Stomach (tissue), 9 donors: ENCODE measurements around the gene PTGES3L. TPM values are rescaled to one million over a fixed set of nuclear protein-coding genes. Genes with fewer than 3 reads are reported as not detected.

Experiments
- DNase-seq, 2 donors: peaks; one replicate each; pipeline versions ENCODE4 v3.0.0 to v3.0.0-alpha.2; 2013 to 2019
- H3K27ac ChIP-seq, 5 donors: fragments of 200-600 bp in 4 of 5; sonication (generic) in 4 of 5; one replicate each; pipeline ENCODE4 v1.5.1; 2013 to 2019; ENCODE audit warnings: mild to moderate bottlenecking in 1 of 5, moderate library complexity in 1 of 5
- H3K27me3 ChIP-seq, 3 donors: fragments of 200-600 bp; sonication (generic); one replicate each; pipeline ENCODE4 v1.5.1; 2017 to 2019; ENCODE audit warnings: mixed run types in 1 of 3
- H3K36me3 ChIP-seq, 4 donors: fragments of 200-600 bp; sonication (generic); 1 replicate in 3 of 4; 2 replicates in 1 of 4; pipeline ENCODE4 v1.5.1; 2016 to 2019
- H3K4me1 ChIP-seq, 4 donors: fragments of 200-600 bp; sonication (generic); one replicate each; pipeline ENCODE4 v1.5.1; 2016 to 2019
- H3K4me3 ChIP-seq, 4 donors: fragments of 200-600 bp; sonication (generic) in 3 of 4; one replicate each; pipeline ENCODE4 v1.5.1; 2016 to 2019; ENCODE audit warnings: mild to moderate bottlenecking in 1 of 4
- H3K9me3 ChIP-seq, 4 donors: fragments of 200-600 bp; sonication (generic); one replicate each; pipeline ENCODE4 v1.5.1; 2016 to 2019
- CTCF ChIP-seq, 7 experiments: fragments of 450-650 bp in 4 of 7; fragments of 200-600 bp in 3 of 7; sonication (generic) in 3 of 7; IDR thresholded peaks; one replicate each; pipeline ENCODE4 v1.5.1; 2016 to 2019; ENCODE audit warnings: antibody characterized with exemption in 7 of 7, control low read depth in 2 of 7, mild to moderate bottlenecking in 1 of 7
- EP300 ChIP-seq: sonication (generic); formaldehyde crosslinking; IDR thresholded peaks from one replicate; pipeline ENCODE4 v1.6.1; 2017; ENCODE audit warnings: antibody characterized with exemption
- POLR2A ChIP-seq, 4 donors: fragments of 450-650 bp; IDR thresholded peaks; one replicate each; pipeline ENCODE4 v1.6.1; 2016; ENCODE audit warnings: antibody characterized with exemption in 4 of 4, control low read depth in 2 of 4, mild to moderate bottlenecking in 1 of 4, moderate library complexity in 1 of 4
- POLR2AphosphoS5 ChIP-seq, 3 donors: sonication (generic); formaldehyde crosslinking; IDR thresholded peaks; one replicate each; pipeline ENCODE4 v1.6.1; 2016; ENCODE audit warnings: antibody characterized with exemption in 3 of 3
- WGBS, 5 donors: extraction: QIAGEN DNeasy Blood & Tissue Kit in 3 of 5; methylation state at CpG; one replicate each; pipeline versions ENCODE4 v1.1.5 to v1.1.7; 2013 to 2018; 5-methylcytosine and 5-hydroxymethylcytosine counted together
- intact Hi-C: fragments of 100-400 bp; cut with DNase I; formaldehyde crosslinking; loops from one replicate; pipeline ENCODE4 v1.15.1; 2023; ENCODE audit warnings: low total_unique reads
- polyA plus RNA-seq, 3 donors: library from polyadenylated mRNA; stranded (reverse); fragments of 200-250 nt; gene quantifications; one replicate each; pipeline ENCODE4 v1.2.3, GENCODE V29; 2013
- total RNA-seq, 5 donors: library from RNA; depleted of rRNA; stranded (reverse); fragments of >200 nt; gene quantifications; one replicate each; pipeline versions ENCODE4 v1.1.0 to v1.2.3, GENCODE V29; 2014 to 2016
- donor health status: healthy with polysubstance abuse.
- donor health status: Bipolar disorder and iron deficiency.
- donor health status: healthy.

Gene PTGES3L
- total and polyA plus RNA-seq, 8 donors, result 1.3 to 9.8 (median 3.6) TPM; not detected in 3

DNA sequence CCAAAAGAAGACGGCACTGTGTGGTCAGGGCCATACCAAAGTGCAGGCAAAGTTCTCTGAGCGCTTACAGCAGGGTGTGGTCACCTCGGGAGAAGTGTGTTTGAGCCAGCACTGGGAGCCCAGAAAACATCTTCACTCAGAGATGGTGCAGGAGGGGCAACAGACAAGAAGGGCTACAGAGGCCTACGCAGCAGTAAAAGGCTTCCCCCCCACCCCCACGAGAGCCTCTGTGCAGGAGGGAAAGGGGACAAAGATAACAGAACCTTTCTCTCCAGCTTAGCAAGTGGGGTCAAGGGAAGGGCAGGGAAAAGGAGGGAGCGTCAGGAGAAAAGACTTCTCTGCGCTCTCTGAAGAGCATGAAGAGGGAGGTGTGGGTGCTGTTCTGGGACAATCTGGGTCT lies 39.5 kb upstream of the PTGES3L start:
- 28 to 35% (median 32%) methylated on average over 7 of the region's 7 CpGs for WGBS, 5 donors
- no peak for TF ChIP-seq POLR2A (IDR thresholded peaks at IDR 0.05)
- Histone ChIP-seq H3K36me3 (peaks cover 17 to 40% (median 38%) of the 10 kb centered on the region in 4 donors), H3K9me3 (no peaks in the 10 kb centered on the region), H3K4me3 (peak overlapping the region in 1 of 4 donors; percentile 100), H3K27ac (peak overlapping the region in 4 of 5 donors; percentile 77 to 90 (median 88)), H3K4me1 (peaks cover 54 to 79% (median 62%) of the 10 kb centered on the region in 4 donors), H3K27me3 (no peaks in the 10 kb centered on the region)
- intact Hi-C loops, result no loop called here
- DNase-seq, result no peak

GRCh38 chr17:43018932-43019331 lies 39.1 kb upstream of the PTGES3L start:
- peaks cover 21 to 45% (median 43%) of the 10 kb centered on the region in 4 donors for H3K36me3 ChIP-seq
- intact Hi-C loops, result no loop called here
- peaks cover 51 to 79% (median 59%) of the 10 kb centered on the region in 4 donors for H3K4me1 ChIP-seq
- DNase-seq, result no peak
- no peak overlapping the region for H3K4me3 ChIP-seq
- no peaks in the 10 kb centered on the region for H3K27me3 ChIP-seq
- WGBS, 5 donors, result 33 to 52% (median 41%) methylated on average over 4 of the region's 4 CpGs
- no peak for TF ChIP-seq POLR2A (IDR thresholded peaks at IDR 0.05)
- TF ChIP-seq CTCF (IDR thresholded peaks at IDR 0.05), result no peak
- TF ChIP-seq EP300, result no peak
- TF ChIP-seq POLR2AphosphoS5 (IDR thresholded peaks at IDR 0.05), result no peak
- no peaks in the 10 kb centered on the region for H3K9me3 ChIP-seq
- peak overlapping the region in 4 of 5 donors; percentile 77 to 90 (median 88) for H3K27ac ChIP-seq

DNA sequence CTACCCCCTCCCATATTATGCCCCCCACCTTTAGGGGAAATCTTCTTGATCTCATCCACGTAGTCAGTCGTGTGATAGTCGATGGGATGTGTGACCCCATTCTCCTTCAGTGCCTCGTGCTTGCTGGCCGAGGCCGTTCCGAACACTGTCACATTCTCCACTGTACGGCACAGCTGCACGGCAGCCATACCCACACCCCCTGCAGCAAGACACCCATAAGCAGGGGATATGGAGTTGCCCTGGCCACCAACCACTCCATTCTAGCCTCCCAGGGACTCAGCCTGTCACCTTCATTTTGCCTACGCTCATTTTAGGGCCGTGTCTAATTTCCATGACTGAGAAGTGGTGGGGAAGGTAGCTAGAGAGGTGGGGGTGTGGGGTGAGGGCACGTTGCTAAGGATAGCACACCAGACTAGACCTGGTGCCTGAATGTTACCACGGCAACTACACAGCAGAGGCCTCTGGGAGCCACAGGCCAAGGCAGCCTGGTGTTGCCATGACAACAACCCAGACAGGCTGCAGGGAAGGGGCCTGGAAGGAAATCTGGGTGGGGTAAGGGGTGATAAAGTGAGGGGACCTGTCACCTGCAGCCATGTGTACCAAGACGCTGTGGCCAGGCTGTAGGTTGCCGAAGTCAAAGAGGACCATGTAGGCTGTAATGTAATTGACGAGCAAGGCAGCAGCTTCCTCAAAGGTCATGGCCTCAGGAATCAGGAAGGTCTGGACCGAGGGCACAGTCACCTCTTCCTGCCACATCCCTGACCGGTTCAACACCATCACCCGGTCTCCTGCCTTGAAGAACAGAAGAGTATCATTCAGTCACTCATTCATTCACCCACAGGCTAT lies 38.4 kb upstream of the PTGES3L start:
- no peak for TF ChIP-seq POLR2AphosphoS5 (IDR thresholded peaks at IDR 0.05)
- TF ChIP-seq CTCF (IDR thresholded peaks at IDR 0.05), result no peak
- no peak for TF ChIP-seq POLR2A (IDR thresholded peaks at IDR 0.05)
- Histone ChIP-seq H3K4me3 (no peak overlapping the region), H3K36me3 (peaks cover 28 to 52% (median 50%) of the 10 kb centered on the region in 4 donors), H3K9me3 (no peaks in the 10 kb centered on the region), H3K4me1 (peaks cover 51 to 80% (median 61%) of the 10 kb centered on the region in 4 donors), H3K27me3 (no peaks in the 10 kb centered on the region), H3K27ac (peak overlapping the region in 4 of 5 donors; percentile 28 to 89 (median 64))
- DNase-seq, result peak in 1 of 2 donors; percentile 76
- WGBS, 5 donors, result 67 to 78% (median 70%) methylated on average over 19 of the region's 19 CpGs
- intact Hi-C loops, result no loop called here

GRCh38 chr17:43016216-43016615 lies 36.3 kb upstream of the PTGES3L start:
- TF ChIP-seq EP300 (no peak), POLR2AphosphoS5 (IDR thresholded peaks at IDR 0.05) (no peak), POLR2A (IDR thresholded peaks at IDR 0.05) (no peak), CTCF (IDR thresholded peaks at IDR 0.05) (no peak)
- Histone ChIP-seq H3K9me3 (no peaks in the 10 kb centered on the region), H3K4me1 (peaks cover 54 to 81% (median 57%) of the 10 kb centered on the region in 4 donors), H3K27ac (peak overlapping the region in 4 of 5 donors; percentile 55 to 76 (median 65)), H3K4me3 (no peak overlapping the region), H3K27me3 (no peaks in the 10 kb centered on the region), H3K36me3 (peaks cover 29 to 68% (median 62%) of the 10 kb centered on the region in 4 donors)
- no peak for DNase-seq
- 81 to 97% (median 86%) methylated on average over 4 to 7 of the region's 7 CpGs for WGBS, 5 donors
- intact Hi-C loops, result no loop called here
